Measurements from ENCODE around the gene FAM184A.

The FAM184A gene

DNA sequence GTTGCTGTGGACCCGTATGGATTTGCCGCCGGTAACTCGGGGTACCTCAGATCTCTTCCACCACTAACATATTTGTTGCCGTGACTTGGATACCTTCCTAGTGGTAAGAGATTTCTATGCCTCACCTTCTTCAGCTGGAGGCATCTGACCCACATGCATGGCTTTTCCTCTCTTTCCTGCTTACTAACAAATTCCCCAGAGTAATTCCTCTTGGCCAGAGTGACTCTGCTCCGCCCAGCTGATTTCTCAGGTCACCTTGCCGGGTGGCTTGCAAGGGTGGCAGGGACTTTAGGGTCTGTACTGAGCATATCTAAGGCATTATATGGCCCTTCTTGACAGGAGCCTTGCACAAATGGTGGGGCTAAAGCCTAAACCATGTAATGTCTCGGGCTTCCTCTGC, 38.2 kb downstream of the FAM184A start:
- TF ChIP-seq POLR2A (IDR thresholded peaks at IDR 0.05; ENCODE audit: low read depth, low read length) (no peak), POLR2AphosphoS5 (IDR thresholded peaks at IDR 0.05; ENCODE audit: low read depth, low read length) (no peak), TAF1 (IDR thresholded peaks at IDR 0.05; ENCODE audit: borderline replicate concordance, low read depth, low read length) (no peak)
- FAIRE-seq (no peak), DNase-seq (ENCODE audit: insufficient read length) (no peak)

DNA sequence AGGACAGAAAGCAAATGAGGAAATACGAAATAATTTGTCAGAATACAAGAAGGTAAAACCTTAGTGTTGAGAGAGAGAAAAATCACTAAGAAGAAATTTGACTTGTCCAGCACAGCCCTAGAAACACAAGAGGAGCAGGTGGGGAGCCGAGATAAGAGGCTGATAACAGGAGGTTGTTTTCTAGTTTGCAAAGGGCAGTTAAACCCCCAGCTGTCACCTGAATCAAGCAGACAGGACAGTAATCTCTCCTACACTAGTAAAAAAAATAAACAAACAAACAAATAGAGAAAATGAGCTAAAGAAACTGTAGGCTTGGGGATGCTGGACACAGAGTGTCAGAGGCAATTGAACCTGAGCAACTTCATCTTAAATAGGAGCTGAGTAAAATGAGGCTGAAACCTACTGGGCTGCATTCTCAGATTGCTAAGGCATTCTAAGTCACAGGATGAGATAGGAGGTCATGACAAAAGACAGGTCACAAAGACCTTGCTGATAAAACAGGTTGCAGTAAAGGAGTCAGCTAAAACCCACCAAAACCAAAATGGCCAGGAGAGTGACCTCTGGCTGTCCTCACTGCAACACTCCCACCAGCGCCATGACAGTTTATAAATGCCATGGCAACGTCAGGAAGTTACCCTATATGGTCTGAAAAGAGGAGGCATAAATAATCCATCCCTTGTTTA, 40.4 kb downstream of the FAM184A start:
- TF ChIP-seq POLR2A (IDR thresholded peaks at IDR 0.05; ENCODE audit: low read depth, low read length) (no peak), POLR2AphosphoS5 (IDR thresholded peaks at IDR 0.05; ENCODE audit: low read depth, low read length) (no peak), TAF1 (IDR thresholded peaks at IDR 0.05; ENCODE audit: borderline replicate concordance, low read depth, low read length) (no peak)
- no peak for DNase-seq (ENCODE audit: insufficient read length)
- no peak for FAIRE-seq

GRCh38 chr6:119037264-119037663, 41.2 kb downstream of the FAM184A start:
- FAIRE-seq (no peak), DNase-seq (ENCODE audit: insufficient read length) (no peak)
- TF ChIP-seq TAF1 (IDR thresholded peaks at IDR 0.05; ENCODE audit: borderline replicate concordance, low read depth, low read length) = no peak
- TF ChIP-seq POLR2A (IDR thresholded peaks at IDR 0.05; ENCODE audit: low read depth, low read length) = no peak
- no peak for TF ChIP-seq POLR2AphosphoS5 (IDR thresholded peaks at IDR 0.05; ENCODE audit: low read depth, low read length)

- FAIRE-seq (no peak), DNase-seq (ENCODE audit: insufficient read length) (no peak)
- TF ChIP-seq TAF1 (IDR thresholded peaks at IDR 0.05; ENCODE audit: borderline replicate concordance, low read depth, low read length) (no peak), POLR2A (IDR thresholded peaks at IDR 0.05; ENCODE audit: low read depth, low read length) (no peak), POLR2AphosphoS5 (IDR thresholded peaks at IDR 0.05; ENCODE audit: low read depth, low read length) (no peak)
Observed at GRCh38 chr6:119036081-119036480, 42.4 kb downstream of the FAM184A start.

GRCh38 chr6:119035459-119035858, 43.0 kb downstream of the FAM184A start:
- FAIRE-seq (no peak), DNase-seq (ENCODE audit: insufficient read length) (no peak)
- no peak for TF ChIP-seq POLR2A (IDR thresholded peaks at IDR 0.05; ENCODE audit: low read depth, low read length)
- no peak for TF ChIP-seq POLR2AphosphoS5 (IDR thresholded peaks at IDR 0.05; ENCODE audit: low read depth, low read length)
- no peak for TF ChIP-seq TAF1 (IDR thresholded peaks at IDR 0.05; ENCODE audit: borderline replicate concordance, low read depth, low read length)

DNA sequence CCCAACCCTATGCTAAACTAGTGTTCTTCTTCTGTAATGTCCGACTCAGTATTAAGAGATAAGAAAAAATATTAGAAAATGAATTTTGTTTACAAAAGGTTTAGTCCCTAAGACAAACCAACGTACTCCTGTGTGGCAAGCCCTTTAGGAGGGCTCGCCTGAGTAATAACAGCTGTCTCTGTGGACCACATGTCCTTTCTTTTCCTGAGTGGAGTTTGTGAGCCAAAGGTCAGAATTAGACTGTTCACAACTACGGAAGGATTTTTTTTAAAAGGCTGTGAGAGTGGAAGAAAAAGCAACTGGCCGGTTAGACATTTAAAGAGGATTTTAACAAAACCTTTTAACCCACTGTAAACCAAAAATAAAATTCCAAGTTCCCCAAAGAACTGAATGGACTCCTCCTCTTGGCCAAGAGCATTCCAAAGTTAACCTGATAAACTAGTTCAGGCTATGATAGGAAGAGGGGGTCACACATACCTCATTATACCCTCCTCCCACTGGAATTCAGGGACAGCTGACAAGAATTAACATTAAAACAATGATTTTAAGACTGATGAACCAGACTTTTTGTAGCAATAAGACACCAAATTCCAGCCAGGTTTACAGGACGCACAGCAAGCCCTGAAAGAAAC, 43.5 kb downstream of the FAM184A start:
- FAIRE-seq (no peak), DNase-seq (ENCODE audit: insufficient read length) (no peak)
- no peak for TF ChIP-seq POLR2A (IDR thresholded peaks at IDR 0.05; ENCODE audit: low read depth, low read length)
- TF ChIP-seq TAF1 (IDR thresholded peaks at IDR 0.05; ENCODE audit: borderline replicate concordance, low read depth, low read length) = no peak
- no peak for TF ChIP-seq POLR2AphosphoS5 (IDR thresholded peaks at IDR 0.05; ENCODE audit: low read depth, low read length)

DNA sequence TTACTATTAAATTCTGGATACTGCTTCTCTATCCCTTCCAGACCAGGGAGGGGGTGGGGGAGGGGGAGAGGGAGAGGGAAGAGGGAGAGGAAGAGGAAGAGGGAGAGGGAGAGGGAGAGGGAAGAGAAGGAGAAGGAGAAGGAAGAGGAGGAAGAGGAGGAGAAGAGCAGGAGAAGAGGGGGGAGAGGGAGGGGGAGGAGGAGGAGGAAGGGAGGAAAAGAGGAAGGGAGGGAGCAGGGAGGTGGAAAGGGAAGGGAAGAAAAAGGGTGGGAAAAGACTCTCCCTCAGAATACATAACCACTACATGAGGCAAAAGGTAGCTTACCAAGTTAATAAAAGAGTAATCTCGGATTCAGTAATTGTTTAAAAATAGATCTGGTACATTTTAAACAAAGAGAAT, 46.0 kb downstream of the FAM184A start:
- DNase-seq (ENCODE audit: insufficient read length) = no peak
- FAIRE-seq = no peak
- TF ChIP-seq POLR2A (IDR thresholded peaks at IDR 0.05; ENCODE audit: low read depth, low read length) (no peak), TAF1 (IDR thresholded peaks at IDR 0.05; ENCODE audit: borderline replicate concordance, low read depth, low read length) (no peak), POLR2AphosphoS5 (IDR thresholded peaks at IDR 0.05; ENCODE audit: low read depth, low read length) (no peak)

- TF ChIP-seq POLR2AphosphoS5 (IDR thresholded peaks at IDR 0.05; ENCODE audit: low read depth, low read length) (no peak), POLR2A (IDR thresholded peaks at IDR 0.05; ENCODE audit: low read depth, low read length) (no peak), TAF1 (IDR thresholded peaks at IDR 0.05; ENCODE audit: borderline replicate concordance, low read depth, low read length) (no peak)
- no peak for DNase-seq (ENCODE audit: insufficient read length)
- FAIRE-seq = no peak
Observed at GRCh38 chr6:119030759-119031158, 47.7 kb downstream of the FAM184A start.

DNA sequence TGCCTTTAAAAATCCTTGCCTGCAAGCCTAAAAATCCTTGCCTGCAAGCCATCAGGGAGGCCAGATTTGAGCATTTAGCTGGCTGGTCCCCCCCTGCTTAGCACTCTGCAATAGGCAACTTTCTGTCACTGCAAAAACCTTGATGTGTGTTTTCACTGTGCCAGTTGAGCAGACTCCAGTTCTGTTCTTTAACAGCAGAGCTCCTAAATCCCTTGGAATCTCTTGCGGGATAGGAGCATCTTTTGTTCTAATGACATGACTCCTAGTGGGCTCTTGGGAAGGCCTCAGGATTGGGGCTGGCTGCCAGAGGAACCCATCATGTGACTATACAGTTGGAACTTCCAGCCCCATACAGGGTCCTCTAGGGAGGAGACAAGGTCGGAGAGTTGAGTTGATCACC, 50.4 kb downstream of the FAM184A start:
- TF ChIP-seq POLR2AphosphoS5 (IDR thresholded peaks at IDR 0.05; ENCODE audit: low read depth, low read length) (no peak), TAF1 (IDR thresholded peaks at IDR 0.05; ENCODE audit: borderline replicate concordance, low read depth, low read length) (no peak), POLR2A (IDR thresholded peaks at IDR 0.05; ENCODE audit: low read depth, low read length) (no peak)
- FAIRE-seq (no peak), DNase-seq (ENCODE audit: insufficient read length) (no peak)

- DNase-seq (ENCODE audit: insufficient read length) (no peak), FAIRE-seq (no peak)
- TF ChIP-seq POLR2A (IDR thresholded peaks at IDR 0.05; ENCODE audit: low read depth, low read length) (no peak), TAF1 (IDR thresholded peaks at IDR 0.05; ENCODE audit: borderline replicate concordance, low read depth, low read length) (no peak), POLR2AphosphoS5 (IDR thresholded peaks at IDR 0.05; ENCODE audit: low read depth, low read length) (no peak)
Observed at GRCh38 chr6:119027465-119027864, 51.0 kb downstream of the FAM184A start.

- FAIRE-seq (no peak), DNase-seq (ENCODE audit: insufficient read length) (no peak)
- TF ChIP-seq POLR2A (IDR thresholded peaks at IDR 0.05; ENCODE audit: low read depth, low read length) = no peak
- no peak for TF ChIP-seq POLR2AphosphoS5 (IDR thresholded peaks at IDR 0.05; ENCODE audit: low read depth, low read length)
- no peak for TF ChIP-seq TAF1 (IDR thresholded peaks at IDR 0.05; ENCODE audit: borderline replicate concordance, low read depth, low read length)
Observed at GRCh38 chr6:119026822-119027221, 51.6 kb downstream of the FAM184A start.

DNA sequence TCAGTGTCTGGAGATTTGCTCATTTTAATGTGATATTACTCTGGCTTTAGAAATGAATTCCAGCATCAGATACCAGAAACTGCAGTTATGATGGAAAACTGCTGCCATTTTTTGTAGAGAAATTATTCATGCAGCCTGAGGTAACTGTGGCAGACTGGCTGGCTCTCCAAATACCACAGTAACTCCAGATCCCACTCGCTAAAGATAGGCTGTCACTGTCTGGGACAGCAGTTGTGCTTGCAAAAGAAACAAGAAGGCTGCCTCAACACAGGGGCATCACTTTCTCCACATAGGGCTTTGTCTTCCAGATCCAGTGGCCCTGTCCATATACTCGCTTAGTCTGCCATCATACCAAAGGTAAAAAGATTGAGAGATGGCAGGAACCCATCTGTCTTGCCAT, 52.7 kb downstream of the FAM184A start:
- FAIRE-seq (no peak), DNase-seq (ENCODE audit: insufficient read length) (no peak)
- no peak for TF ChIP-seq POLR2A (IDR thresholded peaks at IDR 0.05; ENCODE audit: low read depth, low read length)
- no peak for TF ChIP-seq TAF1 (IDR thresholded peaks at IDR 0.05; ENCODE audit: borderline replicate concordance, low read depth, low read length)
- TF ChIP-seq POLR2AphosphoS5 (IDR thresholded peaks at IDR 0.05; ENCODE audit: low read depth, low read length) = no peak

All from GM12892 (cell line).